Measurements from ENCODE around the gene ANO3.

Gene ANO3

GRCh38 chr11:26493616-26494015, 161.7 kb downstream of the ANO3 start:
- no peak for DNase-seq (ENCODE audit: low read depth)

DNA sequence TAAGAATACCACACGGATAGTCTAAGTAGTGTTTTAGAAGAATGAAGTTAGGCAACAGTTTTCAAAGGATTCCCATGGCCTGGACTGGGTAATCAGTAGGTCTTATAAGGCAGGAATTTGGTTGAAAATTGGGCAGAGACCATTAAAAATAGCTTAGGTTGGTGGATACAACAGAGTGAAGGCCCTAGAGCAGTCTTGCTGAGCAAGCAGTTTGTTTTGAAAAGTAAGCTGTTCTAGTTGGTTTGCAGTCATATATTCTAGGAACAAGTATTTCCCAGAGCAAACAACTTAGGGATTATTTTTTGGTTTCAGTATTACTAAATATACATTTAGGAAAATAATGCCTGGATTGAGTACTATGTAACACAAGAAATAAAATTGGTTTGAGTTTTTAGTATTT, 175.3 kb downstream of the ANO3 start:
- no peak for DNase-seq (ENCODE audit: low read depth)

DNA sequence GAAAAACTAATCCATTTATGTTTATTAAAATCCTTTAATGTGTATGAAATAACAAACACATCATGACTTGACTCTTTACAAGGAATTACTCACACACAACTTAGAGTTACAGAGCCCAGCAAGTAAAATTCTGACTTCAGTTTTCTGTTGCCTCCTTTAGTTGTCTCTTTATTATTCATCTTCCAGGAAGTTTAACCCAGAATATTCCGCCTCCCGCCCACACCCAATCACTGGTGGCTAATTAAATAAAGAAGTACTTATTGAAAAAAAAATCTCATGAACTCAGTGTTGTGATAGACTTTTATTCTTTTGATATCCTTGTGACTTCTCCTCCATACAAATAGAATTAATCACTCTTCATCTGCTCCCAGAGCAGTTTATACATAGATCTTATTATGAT, 178.2 kb downstream of the ANO3 start:
- no peak for DNase-seq (ENCODE audit: low read depth)

DNA sequence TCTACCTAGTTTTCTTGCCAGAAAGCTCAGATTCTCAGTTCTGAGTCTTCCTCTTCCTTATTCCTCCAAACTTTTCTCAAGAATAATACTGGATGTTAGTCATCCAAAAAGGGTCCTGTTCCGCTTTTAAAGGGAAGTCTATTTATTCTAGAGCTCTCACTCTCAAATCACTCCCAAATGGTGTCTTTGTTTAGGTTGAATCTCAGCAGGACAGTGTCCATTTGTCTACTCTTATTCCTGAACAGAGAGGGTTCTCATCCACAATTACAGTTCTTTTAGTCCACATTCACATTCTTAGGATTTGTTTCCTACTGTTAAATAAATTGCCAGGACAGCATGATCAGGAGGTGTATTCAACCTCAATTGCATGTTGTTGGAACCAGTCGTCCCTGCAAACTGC, 178.8 kb downstream of the ANO3 start:
- DNase-seq (ENCODE audit: low read depth) = no peak

DNA sequence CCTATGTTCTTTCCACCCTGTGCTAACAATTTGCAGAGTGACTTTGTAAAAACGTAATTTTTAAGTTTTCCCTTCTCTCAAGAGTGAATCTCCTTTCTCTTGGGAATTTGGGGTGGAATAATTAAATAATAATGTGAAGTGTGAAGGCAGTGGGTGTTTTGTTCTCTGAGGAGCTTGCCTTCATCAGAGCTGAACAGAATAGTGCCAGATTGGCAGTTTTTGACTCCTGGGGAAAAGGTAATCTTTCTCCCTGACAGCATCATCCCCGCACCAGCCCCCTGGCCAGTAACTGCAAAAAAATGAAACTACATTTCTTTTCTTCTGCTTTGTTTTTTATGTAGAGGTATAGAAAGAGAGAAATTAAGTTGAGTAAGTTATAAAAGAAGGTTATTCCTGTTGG, 180.3 kb downstream of the ANO3 start:
- no peak for DNase-seq (ENCODE audit: low read depth)

GRCh38 chr11:26519469-26519868, 187.5 kb downstream of the ANO3 start:
- DNase-seq (ENCODE audit: low read depth) = no peak

DNA sequence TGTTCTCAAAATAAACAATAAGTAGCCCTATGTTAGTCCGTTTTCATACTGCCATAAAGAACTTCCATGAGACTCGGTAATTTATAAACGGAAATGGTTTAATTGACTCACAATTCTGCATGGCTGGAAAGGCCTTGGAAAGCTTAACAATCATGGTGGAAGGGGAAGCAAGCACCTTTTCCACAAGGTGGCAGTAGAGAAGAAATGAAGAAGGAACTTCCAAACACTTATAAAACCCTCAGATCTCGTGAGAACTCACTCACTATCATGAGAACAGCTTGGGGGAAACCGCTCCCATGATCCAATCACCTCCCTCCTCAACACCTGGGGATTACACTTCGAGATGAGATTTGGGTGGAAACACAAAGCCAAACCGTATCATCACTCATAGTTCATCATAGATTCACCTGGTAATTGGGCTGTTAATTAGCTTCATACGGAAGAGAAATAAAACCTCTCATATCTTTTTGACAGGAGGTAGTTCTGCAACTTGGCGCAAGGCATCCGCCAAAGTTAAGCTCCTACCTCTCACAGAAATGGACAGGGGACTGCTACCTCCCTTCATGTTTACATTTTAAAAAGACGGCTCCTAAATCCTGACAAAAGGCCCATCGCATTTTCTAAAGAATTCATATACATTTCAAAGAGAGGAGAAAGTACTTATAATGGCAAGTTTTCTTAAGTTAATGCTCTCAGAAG, 191.1 kb downstream of the ANO3 start:
- peak; percentile 0 for DNase-seq (ENCODE audit: low read depth)

GRCh38 chr11:26527685-26528084, 195.8 kb downstream of the ANO3 start:
- no peak for DNase-seq (ENCODE audit: low read depth)

DNA sequence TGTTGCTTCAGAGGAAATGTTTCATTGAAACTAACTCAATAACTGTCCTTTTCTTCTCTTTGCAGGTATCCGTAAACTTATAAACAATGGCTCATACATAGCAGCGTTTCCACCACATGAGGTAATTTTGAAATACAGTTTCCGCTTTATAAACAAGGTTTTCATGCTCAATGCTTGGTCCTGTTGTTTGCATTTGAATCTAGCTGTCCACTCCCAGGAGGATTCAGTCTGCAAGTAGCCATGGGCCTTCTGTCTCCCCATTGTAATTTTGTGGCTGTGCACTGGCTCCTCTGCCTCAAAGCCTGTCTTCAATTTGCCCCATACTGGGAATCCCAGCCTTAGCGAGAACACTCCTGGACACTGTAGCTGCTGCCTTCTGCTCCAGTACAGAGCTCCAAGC, 205.4 kb downstream of the ANO3 start:
- no peak for DNase-seq (ENCODE audit: low read depth)

DNA sequence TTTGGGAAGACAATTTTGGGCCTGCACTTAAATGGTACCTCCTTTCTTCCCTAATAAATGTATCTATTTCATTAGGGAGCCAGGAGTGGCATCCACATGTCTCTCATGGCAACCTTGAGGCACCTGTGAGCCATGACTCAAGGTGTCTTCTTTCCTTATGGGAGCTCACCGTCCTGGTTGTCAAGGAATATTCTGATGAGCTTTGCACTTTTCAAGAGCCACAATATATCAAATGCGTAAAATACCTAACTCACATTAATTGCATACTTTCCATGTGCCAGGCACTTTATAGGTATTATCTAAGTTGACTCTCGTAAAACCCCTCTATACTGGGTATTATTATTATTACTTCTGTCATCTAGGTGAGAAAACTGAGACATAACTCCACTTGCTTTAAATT, 207.6 kb downstream of the ANO3 start:
- DNase-seq (ENCODE audit: low read depth) = no peak

DNA sequence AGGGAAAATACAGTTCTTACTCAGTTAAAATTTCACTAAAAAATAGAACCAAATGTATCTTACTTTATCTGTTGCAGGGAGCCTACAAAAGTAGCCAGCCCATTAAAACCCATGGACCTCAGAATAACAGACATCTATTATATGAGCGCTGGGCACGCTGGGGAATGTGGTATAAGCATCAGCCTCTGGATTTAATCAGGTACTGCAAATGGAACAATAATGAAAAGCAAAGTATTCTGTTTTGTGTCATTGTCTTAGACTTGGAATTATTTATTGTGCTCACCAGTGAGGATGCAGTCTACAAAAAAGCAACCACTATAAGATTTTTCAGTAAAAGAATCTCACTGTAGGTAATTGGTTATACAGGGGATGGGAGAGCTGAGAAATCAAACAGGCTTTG, 209.9 kb downstream of the ANO3 start:
- no peak for DNase-seq (ENCODE audit: low read depth)

- DNase-seq (ENCODE audit: low read depth) = no peak
These were observed 217.2 kb downstream of the ANO3 start for GRCh38 chr11:26549176-26549575.

- no peak for DNase-seq (ENCODE audit: low read depth)
These were observed 218.1 kb downstream of the ANO3 start for GRCh38 chr11:26550022-26550421.

GRCh38 chr11:26551186-26551801, 219.4 kb downstream of the ANO3 start:
- no peak for DNase-seq (ENCODE audit: low read depth)

DNA sequence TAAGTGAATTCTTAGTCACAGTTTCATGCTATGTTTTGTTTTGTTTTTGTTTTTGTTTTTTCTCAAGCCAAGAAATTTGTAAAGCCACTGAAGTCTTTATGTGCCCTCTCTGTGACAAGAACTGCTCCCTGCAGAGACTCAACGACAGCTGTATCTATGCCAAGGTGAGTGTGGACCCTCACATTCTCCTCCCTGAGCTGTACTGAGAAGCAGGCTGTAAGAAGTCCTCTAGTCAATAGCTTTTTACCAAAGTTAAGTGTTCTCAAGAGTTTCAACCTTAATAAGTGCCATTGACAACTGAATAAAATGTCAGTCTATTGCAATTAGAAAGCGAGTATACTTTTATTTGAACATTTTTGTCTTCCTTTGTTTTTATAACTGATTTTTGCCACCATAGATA, 221.3 kb downstream of the ANO3 start:
- no peak for DNase-seq (ENCODE audit: low read depth)

- no peak for DNase-seq (ENCODE audit: low read depth)
These were observed 222.5 kb downstream of the ANO3 start for GRCh38 chr11:26554455-26554854.

DNA sequence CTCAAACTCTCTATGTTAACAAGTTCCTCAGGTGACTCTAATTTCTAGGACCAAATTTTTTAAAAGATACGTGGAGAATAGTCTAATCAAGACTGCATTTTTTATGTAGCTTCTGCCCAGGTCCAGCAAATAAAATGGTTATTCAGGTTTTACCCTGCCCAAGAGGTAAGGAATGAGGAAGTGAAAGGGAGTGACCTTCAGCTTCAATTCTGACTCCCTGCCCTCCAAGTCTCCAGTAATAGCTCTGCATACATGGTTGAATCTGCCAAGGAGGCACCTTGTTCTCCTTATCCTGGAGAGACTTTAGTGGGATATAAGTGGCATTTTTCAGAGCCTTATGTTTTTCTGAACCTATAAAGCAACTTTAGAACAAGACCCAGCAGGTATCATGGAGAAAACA, 224.7 kb downstream of the ANO3 start:
- DNase-seq (ENCODE audit: low read depth) = no peak

DNA sequence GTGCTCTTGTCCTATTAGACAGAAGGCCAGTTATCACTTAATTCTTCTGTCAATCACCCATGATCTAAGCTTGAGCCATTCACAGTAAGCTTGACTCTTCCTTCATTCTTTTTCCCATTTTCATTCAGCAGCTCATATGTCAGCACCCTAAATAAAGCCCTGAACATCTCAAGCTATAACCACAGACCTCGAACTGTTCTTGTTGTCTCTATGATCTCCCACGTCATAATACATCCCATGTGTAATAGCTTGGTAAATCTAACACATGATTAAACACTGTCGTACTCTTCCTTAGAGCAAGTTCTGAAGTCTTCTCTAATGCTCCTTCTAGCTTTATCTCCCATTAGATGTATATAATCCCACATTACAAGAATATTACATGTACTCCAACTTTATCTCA, 225.7 kb downstream of the ANO3 start:
- DNase-seq (ENCODE audit: low read depth) = no peak

GRCh38 chr11:26558190-26558589, 226.3 kb downstream of the ANO3 start:
- DNase-seq (ENCODE audit: low read depth) = no peak

- no peak for DNase-seq (ENCODE audit: low read depth)
These were observed 237.7 kb downstream of the ANO3 start for GRCh38 chr11:26569646-26570045.

- DNase-seq (ENCODE audit: low read depth) = no peak
These were observed 240.1 kb downstream of the ANO3 start, which contains the start of gene MUC15 for GRCh38 chr11:26571861-26572654. Gene MUC15, minus strand, starts transcription at chr11:26572263. Its CDS starts 5,169 bp downstream, at chr11:26567094.

DNA sequence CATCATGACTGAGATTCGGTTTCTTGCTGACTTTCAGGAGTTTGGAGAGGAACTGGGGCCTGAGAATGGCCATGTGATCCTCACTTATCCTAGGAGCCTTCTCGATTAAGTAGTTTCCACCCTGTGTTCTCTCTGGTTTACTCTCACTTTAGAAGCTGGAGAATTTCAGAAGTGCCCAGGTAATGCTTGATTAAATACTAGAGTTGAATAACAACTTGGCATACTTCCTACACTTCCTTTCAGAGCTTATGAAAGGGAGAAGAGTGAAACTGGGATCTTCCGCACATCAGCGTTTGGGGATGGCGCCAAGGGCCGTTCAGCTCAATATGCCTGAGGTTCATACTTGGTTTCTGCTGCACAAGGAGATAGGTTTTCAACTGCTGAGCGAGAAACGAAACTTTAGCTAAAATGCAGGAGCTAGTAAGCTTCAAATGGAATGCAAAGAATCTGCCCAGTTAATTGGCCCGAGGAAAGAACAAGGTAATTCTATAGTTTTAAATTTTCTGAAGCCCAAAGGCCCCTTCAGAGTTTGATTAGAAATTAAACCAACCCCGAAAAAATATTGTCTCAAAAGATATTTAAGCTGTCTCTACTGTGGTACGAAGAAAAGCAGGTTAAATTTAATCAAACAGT, 241.0 kb downstream of the ANO3 start:
- DNase-seq (ENCODE audit: low read depth) = no peak

DNA sequence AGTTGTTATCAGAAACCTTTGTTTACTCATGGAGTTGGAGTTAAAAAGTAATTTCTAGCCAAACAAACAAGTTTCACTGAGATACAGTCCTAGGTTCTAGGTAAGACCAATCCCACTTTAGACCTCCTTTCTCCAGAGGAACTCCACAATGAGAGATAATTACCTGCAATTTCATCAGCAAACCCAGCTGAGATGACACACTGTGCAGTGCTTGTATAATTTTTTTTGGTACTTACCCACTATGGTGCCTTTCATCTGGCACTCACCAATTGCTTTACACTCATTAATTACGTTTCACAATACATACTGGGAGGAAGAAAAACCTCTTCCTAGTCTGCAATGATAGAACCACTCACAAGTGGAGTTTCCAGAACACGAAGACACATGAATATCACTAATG, 242.0 kb downstream of the ANO3 start:
- DNase-seq (ENCODE audit: low read depth) = no peak

All from GM04504 (cell line).